Measurements from ENCODE around the gene TACC2.

DNA sequence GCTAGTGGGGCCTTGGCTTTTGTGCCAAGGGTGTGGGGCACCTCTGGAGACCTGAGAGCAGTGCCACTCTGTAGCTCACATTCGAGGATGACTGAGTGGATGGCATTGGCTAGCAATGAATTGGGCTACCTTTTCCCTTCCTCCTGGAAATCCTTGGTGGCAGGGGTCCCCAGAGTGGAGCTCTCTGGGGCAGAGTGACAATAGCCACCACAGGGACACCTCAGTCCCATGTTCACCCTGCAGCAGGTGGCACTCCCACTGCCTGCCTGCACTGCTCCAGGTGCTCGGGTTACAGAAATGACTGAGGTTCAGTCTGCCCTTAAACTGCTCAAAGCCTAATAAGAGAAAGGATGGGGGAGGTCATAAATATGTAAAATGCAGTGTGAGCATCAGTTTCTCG is 300.0 kb downstream of the TACC2 start:
- TF ChIP-seq POLR2A (IDR thresholded peaks at IDR 0.05) (no peak), CTCF (IDR thresholded peaks at IDR 0.05) (no peak), POLR2AphosphoS5 (IDR thresholded peaks at IDR 0.05; ENCODE audit: insufficient read depth in 1 of 2, low read depth in 1 of 2) (no peak)

All from vagina (tissue), 2 donors.